T-helper 2 cell treated with Interferon-gamma antibody and Interleukin-4, amounts not matched to agents 5 μg/mL and 100 μg/mL, for 36 hours (primary cell): ENCODE results near the gene C1QTNF3.
"Not testable (repeated sequence)": the region's sequence is repeated elsewhere in the genome, so short reads cannot be mapped to it uniquely, and the experiment has no call there.

Source experiments
- DNase-seq: peaks from one replicate; pipeline ENCODE4 v3.0.0; 2021; ENCODE audit warnings: low spot score
- H3K27ac Mint-ChIP-seq: one replicate; pipeline ENCODE4 v1.8.0; 2021; ENCODE audit warnings: mild to moderate bottlenecking, mixed read lengths
- H3K27me3 Mint-ChIP-seq: one replicate; pipeline ENCODE4 v1.8.0; 2021; ENCODE audit warnings: low read depth, mixed read lengths
- H3K36me3 Mint-ChIP-seq: one replicate; pipeline ENCODE4 v1.8.0; 2021; ENCODE audit warnings: low read depth, mixed read lengths
- H3K4me1 Mint-ChIP-seq: one replicate; pipeline ENCODE4 v1.8.0; 2021; ENCODE audit warnings: low read depth, mixed read lengths
- H3K4me3 Mint-ChIP-seq: one replicate; pipeline ENCODE4 v1.8.0; 2022; ENCODE audit warnings: mild to moderate bottlenecking, moderate library complexity, mixed read lengths
- H3K9me3 Mint-ChIP-seq: one replicate; pipeline ENCODE4 v1.8.0; 2021; ENCODE audit warnings: mixed read lengths

Gene C1QTNF3

GRCh38 chr5:34043099-34043876 is at the start of gene C1QTNF3:
C1QTNF3 (minus strand) TSS chr5:34043213; CDS start chr5:34043125, 88 bp downstream.
- no peak for DNase-seq
- no peaks in the 10 kb centered on the region for H3K4me1 Mint-ChIP-seq

GRCh38 chr5:34091039-34091438 is 48.0 kb upstream of the C1QTNF3 start:
- not testable (repeated sequence) for H3K9me3 Mint-ChIP-seq, H3K27me3 Mint-ChIP-seq, DNase-seq, H3K4me1 Mint-ChIP-seq, H3K27ac Mint-ChIP-seq, H3K4me3 Mint-ChIP-seq, H3K36me3 Mint-ChIP-seq

More at GRCh38 chr5:34043099-34043876, at the start of gene C1QTNF3:
- Mint-ChIP-seq H3K27ac (no peak within 1 kb of the TSS), H3K36me3 (peaks cover 1% of the 10 kb centered on the region), H3K27me3 (no peaks in the 10 kb centered on the region), H3K9me3 (no peaks in the 10 kb centered on the region), H3K4me3 (no peak within 1 kb of the TSS)

GRCh38 chr5:34089802-34090201 is 46.8 kb upstream of the C1QTNF3 start:
- not testable (repeated sequence) for H3K9me3 Mint-ChIP-seq, H3K27me3 Mint-ChIP-seq, H3K27ac Mint-ChIP-seq, H3K4me3 Mint-ChIP-seq, DNase-seq, H3K36me3 Mint-ChIP-seq, H3K4me1 Mint-ChIP-seq

GRCh38 chr5:34087728-34088127 is 44.7 kb upstream of the C1QTNF3 start:
- not testable (repeated sequence) for DNase-seq, H3K27me3 Mint-ChIP-seq, H3K4me1 Mint-ChIP-seq, H3K9me3 Mint-ChIP-seq, H3K36me3 Mint-ChIP-seq, H3K4me3 Mint-ChIP-seq, H3K27ac Mint-ChIP-seq

GRCh38 chr5:34083898-34084297 is 40.9 kb upstream of the C1QTNF3 start:
- not testable (repeated sequence) for H3K4me3 Mint-ChIP-seq, H3K27me3 Mint-ChIP-seq, H3K27ac Mint-ChIP-seq, H3K9me3 Mint-ChIP-seq, H3K4me1 Mint-ChIP-seq, DNase-seq, H3K36me3 Mint-ChIP-seq

GRCh38 chr5:34079505-34079904 is 36.5 kb upstream of the C1QTNF3 start:
- not testable (repeated sequence) for H3K27me3 Mint-ChIP-seq, H3K36me3 Mint-ChIP-seq, H3K27ac Mint-ChIP-seq, H3K9me3 Mint-ChIP-seq, DNase-seq, H3K4me1 Mint-ChIP-seq, H3K4me3 Mint-ChIP-seq

GRCh38 chr5:34077636-34078035 is 34.6 kb upstream of the C1QTNF3 start:
- DNase-seq, H3K36me3 Mint-ChIP-seq, H3K27me3 Mint-ChIP-seq, H3K4me3 Mint-ChIP-seq, H3K9me3 Mint-ChIP-seq, H3K27ac Mint-ChIP-seq, H3K4me1 Mint-ChIP-seq: not testable (repeated sequence)

GRCh38 chr5:34076719-34077364 is 33.8 kb upstream of the C1QTNF3 start:
- not testable (repeated sequence) for H3K36me3 Mint-ChIP-seq, H3K27ac Mint-ChIP-seq, H3K4me3 Mint-ChIP-seq, H3K27me3 Mint-ChIP-seq, DNase-seq, H3K4me1 Mint-ChIP-seq, H3K9me3 Mint-ChIP-seq

- H3K27ac Mint-ChIP-seq, H3K9me3 Mint-ChIP-seq, DNase-seq, H3K4me1 Mint-ChIP-seq, H3K4me3 Mint-ChIP-seq, H3K27me3 Mint-ChIP-seq, H3K36me3 Mint-ChIP-seq: not testable (repeated sequence)
Measured at GRCh38 chr5:34074472-34074871, 31.5 kb upstream of the C1QTNF3 start.

GRCh38 chr5:34074071-34074470 is 31.1 kb upstream of the C1QTNF3 start:
- H3K27ac Mint-ChIP-seq, DNase-seq, H3K9me3 Mint-ChIP-seq, H3K4me3 Mint-ChIP-seq, H3K36me3 Mint-ChIP-seq, H3K27me3 Mint-ChIP-seq, H3K4me1 Mint-ChIP-seq: not testable (repeated sequence)

GRCh38 chr5:34070626-34071025 is 27.6 kb upstream of the C1QTNF3 start:
- H3K27me3 Mint-ChIP-seq, H3K27ac Mint-ChIP-seq, H3K36me3 Mint-ChIP-seq: not testable (repeated sequence)

GRCh38 chr5:34064656-34065055 is 21.6 kb upstream of the C1QTNF3 start:
- no peaks in the 10 kb centered on the region for H3K4me1 Mint-ChIP-seq
- peaks cover 9% of the 10 kb centered on the region for H3K36me3 Mint-ChIP-seq
- peaks cover 8% of the 10 kb centered on the region for H3K9me3 Mint-ChIP-seq
- no peaks in the 10 kb centered on the region for H3K27me3 Mint-ChIP-seq
- no peak for DNase-seq
- no peak overlapping the region for H3K27ac Mint-ChIP-seq
- no peak overlapping the region for H3K4me3 Mint-ChIP-seq

More at GRCh38 chr5:34070626-34071025, 27.6 kb upstream of the C1QTNF3 start:
- not testable (repeated sequence) for H3K9me3 Mint-ChIP-seq, DNase-seq, H3K4me3 Mint-ChIP-seq, H3K4me1 Mint-ChIP-seq

- Mint-ChIP-seq H3K27me3 (no peaks in the 10 kb centered on the region), H3K9me3 (peaks cover 8% of the 10 kb centered on the region), H3K4me3 (no peak overlapping the region), H3K27ac (no peak overlapping the region), H3K36me3 (peaks cover 14% of the 10 kb centered on the region), H3K4me1 (no peaks in the 10 kb centered on the region)
- DNase-seq, result no peak
Measured at GRCh38 chr5:34062419-34062818, 19.4 kb upstream of the C1QTNF3 start.

- Mint-ChIP-seq H3K4me3 (no peak overlapping the region), H3K4me1 (no peaks in the 10 kb centered on the region), H3K9me3 (peaks cover 8% of the 10 kb centered on the region), H3K27me3 (no peaks in the 10 kb centered on the region), H3K36me3 (peaks cover 14% of the 10 kb centered on the region), H3K27ac (no peak overlapping the region)
- DNase-seq, result no peak
Measured at GRCh38 chr5:34061993-34062392, 19.0 kb upstream of the C1QTNF3 start.

GRCh38 chr5:34059977-34060376 is 17.0 kb upstream of the C1QTNF3 start:
- peaks cover 13% of the 10 kb centered on the region for H3K36me3 Mint-ChIP-seq
- H3K4me3 Mint-ChIP-seq, result no peak overlapping the region
- H3K27ac Mint-ChIP-seq, result no peak overlapping the region
- no peaks in the 10 kb centered on the region for H3K27me3 Mint-ChIP-seq
- H3K4me1 Mint-ChIP-seq, result no peaks in the 10 kb centered on the region
- H3K9me3 Mint-ChIP-seq, result peaks cover 6% of the 10 kb centered on the region
- no peak for DNase-seq
